GM19238 (cell line): Measurements from ENCODE around the gene SANBR.
"Not testable (repeated sequence)": the region's sequence is repeated elsewhere in the genome, so short reads cannot be mapped to it uniquely, and the experiment has no call there.

Source experiments
- DNase-seq: peaks from one replicate; pipeline ENCODE4 v3.0.0; 2011; ENCODE audit warnings: low spot score; ENCODE audit not compliant: insufficient read length

Gene SANBR

DNA sequence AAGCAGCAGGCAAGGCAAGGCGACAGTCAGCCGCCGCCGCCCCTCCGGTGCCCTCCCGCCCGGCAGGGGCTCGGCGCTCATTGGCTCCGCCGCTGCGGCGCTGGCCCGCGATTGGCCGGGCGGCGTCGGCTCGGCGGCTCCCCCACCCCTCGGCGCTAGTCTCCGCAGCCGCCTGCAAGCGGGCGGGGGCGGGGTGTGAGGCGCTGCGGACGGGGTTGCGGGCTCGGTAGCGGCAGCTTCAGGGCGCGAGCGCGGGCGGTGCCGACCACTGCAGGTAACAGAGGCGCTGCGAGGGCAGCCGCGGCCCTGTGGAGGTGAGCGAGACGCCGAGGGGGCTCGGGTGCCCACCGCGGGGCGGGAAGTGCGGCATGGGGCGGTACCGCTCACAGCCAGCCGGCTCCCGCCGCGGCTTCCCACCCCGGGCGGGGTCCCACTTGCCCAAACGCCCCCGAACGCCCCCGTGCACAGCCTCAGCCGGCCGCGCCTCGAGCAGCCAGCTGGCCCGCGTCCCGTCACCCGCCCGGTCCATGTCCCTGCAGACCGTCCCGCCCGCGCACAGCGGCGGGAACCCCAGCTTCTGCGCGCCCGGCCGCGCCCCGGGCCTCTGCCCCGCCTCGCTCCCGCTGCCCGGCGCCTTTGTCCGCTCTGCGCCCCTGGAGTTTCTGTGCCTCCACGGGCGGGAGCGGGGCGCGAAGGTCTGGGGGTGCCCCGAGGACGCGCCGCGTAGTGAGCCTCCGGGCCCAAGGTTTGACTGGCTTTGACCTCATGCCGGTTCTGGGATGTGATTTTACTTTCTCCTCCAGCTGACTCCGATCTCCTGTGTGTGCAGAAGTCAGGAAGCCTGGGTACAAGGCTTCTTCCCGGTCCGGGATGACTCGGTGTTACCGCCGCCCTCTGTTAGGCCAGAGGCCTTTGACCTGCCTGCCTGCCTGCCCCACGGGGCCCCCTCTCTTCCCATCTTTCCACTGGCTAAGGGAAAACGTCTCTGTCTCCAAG is at the start of gene SANBR:
Gene SANBR, plus strand, starts transcription at position 158 of the 996 bp plus-strand sequence. CDS start 4,480 bp downstream, outside the sequence.
- DNase-seq = peak; percentile 88

GRCh38 chr2:61015976-61016375 is 49.7 kb upstream of the SANBR start:
- DNase-seq = no peak

DNA sequence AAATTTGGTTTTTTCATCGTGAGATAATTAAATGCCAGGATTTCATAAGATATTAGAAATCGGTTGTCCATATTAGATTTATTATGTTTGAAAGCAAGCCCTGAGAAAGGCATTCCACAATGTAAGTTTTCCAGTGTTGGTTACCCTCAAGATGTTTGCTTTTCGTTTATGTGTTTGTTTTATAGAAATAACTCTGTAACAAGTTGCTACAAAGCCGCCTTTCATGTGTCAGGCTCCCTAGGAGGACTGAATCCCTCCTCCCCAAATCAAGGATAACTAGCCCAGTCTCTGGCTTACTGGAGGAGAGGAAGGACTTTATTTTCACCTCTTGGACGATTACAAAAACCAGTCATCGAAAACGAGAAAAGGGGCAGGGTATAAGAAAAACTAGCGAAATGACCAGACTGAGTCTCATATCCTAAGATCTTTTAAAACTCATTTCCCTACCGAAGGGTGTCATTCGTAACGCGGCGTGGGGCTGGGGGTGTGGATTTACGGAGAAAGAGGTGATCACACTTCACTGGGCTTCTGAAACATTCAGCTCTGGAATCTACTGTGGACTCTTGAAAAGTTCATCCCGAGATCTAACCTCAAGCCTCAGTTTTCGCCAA is 49.2 kb upstream of the SANBR start:
- DNase-seq = peak; percentile 5

DNA sequence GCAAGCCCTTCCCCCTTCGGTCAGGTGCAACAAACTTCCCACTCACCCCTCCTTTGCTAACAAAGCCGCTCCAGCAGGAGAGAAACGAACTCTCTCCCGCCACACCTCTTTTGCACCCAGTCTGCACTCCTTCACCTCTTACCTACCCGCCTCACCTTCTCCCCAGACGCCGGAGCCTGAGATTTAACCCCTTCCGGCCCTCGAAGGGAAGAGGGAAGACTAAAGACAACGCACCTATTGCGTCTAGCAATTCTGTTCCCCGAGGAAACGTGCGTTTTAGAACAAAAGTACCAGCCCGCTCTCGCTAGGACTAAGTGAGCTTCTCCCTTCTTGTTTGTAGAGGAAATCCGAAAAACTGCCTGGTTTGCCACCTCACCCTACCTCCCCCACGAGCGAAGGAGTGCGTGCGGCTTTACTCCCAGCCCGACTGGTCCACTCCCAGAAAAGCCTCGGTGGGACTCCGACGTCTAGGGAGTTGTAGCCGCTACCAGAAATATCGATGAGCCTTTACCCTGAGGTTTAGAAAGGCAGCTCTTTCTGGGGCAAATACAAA is 48.6 kb upstream of the SANBR start:
- DNase-seq = peak; percentile 58

GRCh38 chr2:61017556-61018317 is 47.9 kb upstream of the SANBR start, which contains the start of the genes PEX13 and PUS10:
TSS of gene PEX13 (plus strand) at chr2:61017720. CDS start at chr2:61017760, 40 bp downstream.
TSS of gene PUS10 (minus strand) at chr2:61018255. CDS start at chr2:61011890, 6,365 bp downstream.
- DNase-seq = peak; percentile 67

DNA sequence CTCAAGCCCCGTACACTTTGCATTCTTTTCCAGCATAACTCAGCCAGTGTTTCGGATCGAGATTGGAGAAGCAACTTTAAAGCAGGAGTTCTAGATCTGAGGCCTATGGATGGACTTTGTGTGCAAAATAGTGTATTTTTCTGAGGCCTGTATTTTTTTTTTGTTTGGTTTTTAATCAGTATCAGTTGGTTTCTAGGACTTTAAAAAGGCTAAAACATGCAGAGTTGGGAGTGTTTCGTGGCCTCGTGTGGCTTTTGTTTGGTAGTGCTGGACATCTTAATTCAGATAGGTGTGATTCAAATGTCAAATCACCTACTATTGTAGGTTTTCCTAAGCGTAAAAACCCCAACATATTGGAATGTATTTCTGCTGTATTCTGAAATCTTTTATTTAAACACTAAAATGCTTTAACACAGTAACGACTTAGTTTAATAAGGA is 47.3 kb upstream of the SANBR start:
- no peak for DNase-seq

DNA sequence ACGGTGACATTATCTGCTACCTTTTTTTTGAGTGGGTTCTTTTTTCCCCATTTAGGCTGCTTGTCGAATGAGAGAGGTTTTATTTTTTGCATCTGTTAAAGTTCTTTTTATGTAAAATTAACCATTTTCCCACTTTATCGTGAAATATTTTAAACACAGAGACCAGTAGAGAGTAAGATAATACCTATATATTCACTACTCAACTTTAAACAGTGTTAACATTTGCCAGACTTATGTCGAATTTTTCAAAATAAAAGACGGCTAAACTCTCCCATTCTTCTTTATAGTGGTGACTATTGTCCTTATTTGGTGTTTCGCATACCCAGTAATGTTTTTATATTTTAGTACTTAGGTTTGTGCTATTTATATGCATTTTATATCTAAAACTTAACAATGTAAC is 46.9 kb upstream of the SANBR start:
- no peak for DNase-seq

- no peak for DNase-seq
Observed at GRCh38 chr2:61021228-61021660, 44.4 kb upstream of the SANBR start.

- no peak for DNase-seq
Observed at GRCh38 chr2:61023670-61024069, 42.0 kb upstream of the SANBR start.

DNA sequence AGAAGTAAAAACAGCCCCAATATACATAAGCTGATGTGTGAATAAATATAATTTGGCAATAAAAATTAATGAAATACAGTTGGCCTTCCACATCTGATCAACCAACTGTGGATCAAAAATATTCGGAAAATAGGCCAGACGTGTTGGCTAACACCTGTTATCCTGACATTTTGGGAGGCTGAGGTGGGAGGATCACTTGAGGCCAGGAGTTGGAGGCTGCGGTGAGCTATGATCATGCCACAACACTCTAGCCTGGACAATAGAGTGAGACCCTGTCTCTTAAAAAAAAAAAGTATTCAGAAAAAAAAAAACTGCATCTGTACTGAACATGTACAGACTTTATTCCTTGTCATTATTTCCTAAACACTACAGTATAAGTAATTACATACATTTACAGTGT is 36.1 kb upstream of the SANBR start:
- no peak for DNase-seq

DNA sequence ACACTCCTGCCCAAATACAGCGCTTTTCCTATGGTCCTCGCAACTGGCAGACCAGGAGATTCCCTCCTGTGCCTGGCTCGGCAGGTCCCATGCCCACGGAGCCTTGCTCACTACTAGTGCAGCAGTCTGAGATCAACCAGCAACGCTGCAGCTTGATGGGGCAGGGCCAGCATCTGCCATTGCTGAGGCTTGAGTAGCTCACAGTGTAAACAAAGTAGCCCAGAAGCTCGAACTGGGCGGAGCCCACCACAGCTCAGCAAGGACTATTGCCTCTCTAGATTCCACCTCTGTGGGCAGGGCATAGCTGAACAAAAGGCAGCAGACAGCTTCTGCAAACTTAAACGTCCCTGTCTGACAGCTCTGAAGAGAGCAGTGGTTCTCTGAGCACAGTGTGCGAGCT is 31.1 kb upstream of the SANBR start:
- not testable (repeated sequence) for DNase-seq

GRCh38 chr2:61036643-61037042 is 29.0 kb upstream of the SANBR start:
- not testable (repeated sequence) for DNase-seq

- no peak for DNase-seq
Observed at GRCh38 chr2:61042807-61043206, 22.9 kb upstream of the SANBR start.

- peak; percentile 3 for DNase-seq
Observed at GRCh38 chr2:61044636-61045035, 21.0 kb upstream of the SANBR start.

GRCh38 chr2:61045226-61045625 is 20.4 kb upstream of the SANBR start:
- no peak for DNase-seq

- no peak for DNase-seq
Observed at GRCh38 chr2:61045999-61046398, 19.7 kb upstream of the SANBR start.

- DNase-seq = no peak
Observed at GRCh38 chr2:61055557-61055956, 10.1 kb upstream of the SANBR start.

- no peak for DNase-seq
Observed at GRCh38 chr2:61057562-61057961, 8.1 kb upstream of the SANBR start.

GRCh38 chr2:61059382-61059781 is 6.3 kb upstream of the SANBR start:
- no peak for DNase-seq

- DNase-seq = no peak
Observed at GRCh38 chr2:61074100-61074499, 8.4 kb downstream of the SANBR start.

- DNase-seq = no peak
Observed at GRCh38 chr2:61085883-61086282, 20.2 kb downstream of the SANBR start.
